ENCODE results near the gene ANKRD11. TPM values are rescaled to one million over a fixed set of nuclear protein-coding genes. Genes with fewer than 3 reads are reported as not detected.
"Not testable (repeated sequence)": the region's sequence is repeated elsewhere in the genome, so short reads cannot be mapped to it uniquely, and the experiment has no call there.

The ANKRD11 gene
- total RNA-seq, 4 donors from 2014 or later, result 67.0 to 107 (median 88.9) TPM

DNA sequence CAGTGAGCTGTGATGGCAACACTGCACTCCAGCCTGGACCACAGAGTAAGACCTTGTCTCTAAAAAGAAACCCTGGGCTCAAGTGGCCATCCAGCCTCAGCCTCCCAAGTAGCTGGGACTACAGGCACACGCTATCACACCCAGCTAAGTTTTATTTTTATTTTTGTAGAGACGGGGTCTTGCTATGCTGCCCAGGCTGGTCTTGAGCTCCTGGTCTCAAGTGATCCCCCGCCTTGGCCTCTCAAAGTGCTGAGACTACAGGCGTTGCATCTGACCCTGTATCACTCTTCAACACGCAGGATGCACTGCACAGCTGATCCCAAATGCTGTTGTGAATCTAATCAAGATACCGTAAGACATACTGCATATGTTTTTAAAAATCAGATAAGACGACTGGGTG lies 23.0 kb downstream of the ANKRD11 start:
- 86 to 95% methylated on average over 6 of the region's 7 CpGs for WGBS, 2 donors (ENCODE audit: low coverage in 1 of 2)
- H3K27me3 ChIP-seq, result no peaks in the 10 kb centered on the region
- no peak overlapping the region for H3K27ac ChIP-seq
- no peak overlapping the region for H3K4me3 ChIP-seq
- peaks cover 0 to 66% (median 0%) of the 10 kb centered on the region in 3 donors for H3K4me1 ChIP-seq
- TF ChIP-seq POLR2A (IDR thresholded peaks at IDR 0.05) (no peak), POLR2AphosphoS5 (IDR thresholded peaks at IDR 0.05) (no peak), EP300 (IDR thresholded peaks at IDR 0.05) (no peak)
- TF ChIP-seq, protein P1, sequence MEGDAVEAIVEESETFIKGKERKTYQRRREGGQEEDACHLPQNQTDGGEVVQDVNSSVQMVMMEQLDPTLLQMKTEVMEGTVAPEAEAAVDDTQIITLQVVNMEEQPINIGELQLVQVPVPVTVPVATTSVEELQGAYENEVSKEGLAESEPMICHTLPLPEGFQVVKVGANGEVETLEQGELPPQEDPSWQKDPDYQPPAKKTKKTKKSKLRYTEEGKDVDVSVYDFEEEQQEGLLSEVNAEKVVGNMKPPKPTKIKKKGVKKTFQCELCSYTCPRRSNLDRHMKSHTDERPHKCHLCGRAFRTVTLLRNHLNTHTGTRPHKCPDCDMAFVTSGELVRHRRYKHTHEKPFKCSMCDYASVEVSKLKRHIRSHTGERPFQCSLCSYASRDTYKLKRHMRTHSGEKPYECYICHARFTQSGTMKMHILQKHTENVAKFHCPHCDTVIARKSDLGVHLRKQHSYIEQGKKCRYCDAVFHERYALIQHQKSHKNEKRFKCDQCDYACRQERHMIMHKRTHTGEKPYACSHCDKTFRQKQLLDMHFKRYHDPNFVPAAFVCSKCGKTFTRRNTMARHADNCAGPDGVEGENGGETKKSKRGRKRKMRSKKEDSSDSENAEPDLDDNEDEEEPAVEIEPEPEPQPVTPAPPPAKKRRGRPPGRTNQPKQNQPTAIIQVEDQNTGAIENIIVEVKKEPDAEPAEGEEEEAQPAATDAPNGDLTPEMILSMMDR (IDR thresholded peaks at IDR 0.05), result no peak
- no peaks in the 10 kb centered on the region for H3K36me3 ChIP-seq
- no peak for ATAC-seq
- no peaks in the 10 kb centered on the region for H3K9me3 ChIP-seq

DNA sequence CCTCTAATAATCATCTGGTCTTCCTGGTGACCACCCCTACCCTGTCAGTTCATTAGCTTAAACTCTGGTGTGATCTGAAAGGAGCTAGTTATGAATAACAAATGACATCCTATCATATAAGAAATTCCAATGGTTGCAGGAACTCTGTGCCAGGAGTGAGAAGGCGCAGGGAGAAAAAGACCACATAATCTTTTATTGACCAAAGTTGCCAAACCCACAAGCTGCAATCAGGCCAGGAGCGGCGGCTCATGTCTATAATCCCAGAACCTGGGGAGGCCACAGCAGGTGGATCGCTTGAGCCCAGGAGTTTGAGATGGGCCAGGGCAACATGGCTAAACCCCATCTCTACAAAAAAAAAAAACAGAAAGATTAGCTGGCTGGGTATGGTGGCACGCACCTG lies 23.4 kb downstream of the ANKRD11 start:
- H3K4me1 ChIP-seq, result peaks cover 0 to 63% (median 0%) of the 10 kb centered on the region in 3 donors
- TF ChIP-seq POLR2AphosphoS5 (IDR thresholded peaks at IDR 0.05) (no peak), POLR2A (IDR thresholded peaks at IDR 0.05) (no peak), EP300 (IDR thresholded peaks at IDR 0.05) (no peak)
- no peak for ATAC-seq

DNA sequence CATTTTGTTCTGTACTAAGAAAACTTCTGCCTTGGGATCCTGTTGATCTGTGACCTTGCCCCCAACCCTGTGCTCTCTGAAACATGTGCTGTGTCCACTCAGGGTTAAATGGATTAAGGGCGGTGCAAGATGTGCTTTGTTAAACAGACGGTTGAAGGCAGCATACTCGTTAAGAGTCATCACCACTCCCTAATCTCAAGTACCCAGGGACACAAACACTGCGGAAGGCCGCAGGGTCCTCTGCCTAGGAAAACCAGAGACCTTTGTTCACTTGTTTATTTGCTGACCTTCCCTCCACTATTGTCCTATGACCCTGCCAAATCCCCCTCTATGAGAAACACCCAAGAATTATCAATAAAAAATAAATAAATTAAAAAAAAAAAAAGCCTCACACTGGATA lies 27.0 kb downstream of the ANKRD11 start:
- peaks cover 0 to 75% (median 0%) of the 10 kb centered on the region in 3 donors for H3K4me1 ChIP-seq
- WGBS, 2 donors (ENCODE audit: low coverage in 1 of 2), result 52% methylated on average over 2 of the region's 5 CpGs; no CpG with 5 or more reads in 1 of the 2 donors
- ATAC-seq, result not testable (repeated sequence)

More for the DNA sequence above, 23.4 kb downstream of the ANKRD11 start:
- no peaks in the 10 kb centered on the region for H3K9me3 ChIP-seq
- H3K27ac ChIP-seq, result no peak overlapping the region
- H3K4me3 ChIP-seq, result no peak overlapping the region
- H3K27me3 ChIP-seq, result no peaks in the 10 kb centered on the region
- 95 to 100% methylated on average over 2 to 5 of the region's 5 CpGs for WGBS, 2 donors (ENCODE audit: low coverage in 1 of 2)
- no peaks in the 10 kb centered on the region for H3K36me3 ChIP-seq

DNA sequence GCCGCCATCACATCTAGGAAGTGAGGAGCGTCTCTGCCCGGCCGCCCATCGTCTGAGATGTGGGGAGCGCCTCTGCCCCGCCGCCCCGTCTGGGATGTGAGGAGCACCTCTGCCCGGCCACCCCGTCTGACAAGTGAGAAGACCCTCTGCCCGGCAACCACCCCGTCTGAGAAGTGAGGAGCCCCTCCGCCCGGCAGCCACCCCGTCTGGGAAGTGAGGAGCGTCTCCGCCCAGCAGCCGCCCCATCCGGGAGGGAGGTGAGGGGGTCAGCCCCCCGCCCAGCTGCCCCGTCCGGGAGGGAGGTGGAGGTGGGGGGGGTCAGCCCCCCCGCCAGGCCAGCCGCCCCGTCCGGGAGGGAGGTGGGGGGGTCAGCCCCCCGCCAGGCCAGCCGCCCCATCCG lies 27.7 kb downstream of the ANKRD11 start:
- not testable (repeated sequence) for H3K27me3 ChIP-seq, ATAC-seq, H3K36me3 ChIP-seq, H3K27ac ChIP-seq, H3K9me3 ChIP-seq, H3K4me3 ChIP-seq
- WGBS, 2 donors (ENCODE audit: low coverage in 1 of 2), result no CpG with 5 or more reads among the region's 30 CpGs
- H3K4me1 ChIP-seq, result peaks cover 0 to 75% (median 0%) of the 10 kb centered on the region in 3 donors

More for the DNA sequence above, 27.0 kb downstream of the ANKRD11 start:
- H3K36me3 ChIP-seq, H3K4me3 ChIP-seq, H3K27me3 ChIP-seq, H3K27ac ChIP-seq, H3K9me3 ChIP-seq: not testable (repeated sequence)

DNA sequence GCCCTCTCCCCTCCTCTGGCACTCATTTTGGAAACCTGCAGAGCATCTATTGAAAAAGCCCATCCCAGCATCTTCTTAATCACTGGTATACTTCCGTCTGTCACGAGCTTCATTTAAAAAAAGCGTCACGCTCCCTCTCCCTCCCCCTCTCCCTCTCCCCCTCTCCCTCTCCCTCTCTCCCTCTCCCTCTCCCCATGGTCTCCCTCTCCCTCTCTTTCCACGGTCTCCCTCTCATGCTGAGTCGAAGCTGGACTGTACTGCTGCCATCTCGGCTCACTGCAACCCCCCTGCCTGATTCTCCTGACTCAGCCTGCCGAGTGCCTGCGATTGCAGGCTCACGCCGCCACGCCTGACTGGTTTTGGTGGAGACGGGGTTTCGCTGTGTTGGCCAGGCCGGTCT lies 28.5 kb downstream of the ANKRD11 start:
- H3K27ac ChIP-seq, H3K9me3 ChIP-seq, H3K27me3 ChIP-seq, H3K4me3 ChIP-seq, ATAC-seq, H3K36me3 ChIP-seq: not testable (repeated sequence)
- 42 to 68% methylated on average over 5 of the region's 15 CpGs for WGBS, 2 donors (ENCODE audit: low coverage in 1 of 2)
- H3K4me1 ChIP-seq, result peaks cover 0 to 70% (median 0%) of the 10 kb centered on the region in 3 donors

DNA sequence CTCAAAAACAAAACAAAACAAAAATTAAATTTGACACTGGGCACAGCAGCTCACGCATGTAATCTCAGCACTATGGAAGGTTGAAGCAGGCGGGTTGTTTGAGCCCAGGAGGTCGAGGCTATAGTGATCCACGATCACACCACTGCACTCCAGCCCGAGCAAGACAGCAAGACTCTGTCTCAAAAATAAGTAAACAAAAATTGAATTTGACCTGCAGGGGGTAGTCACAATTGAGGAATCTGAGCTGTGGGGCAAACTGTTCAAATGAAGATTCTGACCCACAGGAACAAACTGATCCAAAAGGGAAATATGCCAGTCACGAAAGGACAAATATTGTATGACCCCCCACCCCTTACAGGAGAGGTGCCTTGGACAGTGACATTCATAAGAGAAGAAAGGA lies 29.8 kb downstream of the ANKRD11 start:
- WGBS, 2 donors (ENCODE audit: low coverage in 1 of 2), result 92 to 98% methylated on average over 2 to 6 of the region's 6 CpGs
- Histone ChIP-seq H3K9me3 (no peaks in the 10 kb centered on the region), H3K36me3 (no peaks in the 10 kb centered on the region), H3K27ac (no peak overlapping the region), H3K4me3 (no peak overlapping the region), H3K27me3 (no peaks in the 10 kb centered on the region), H3K4me1 (peaks cover 0 to 68% (median 0%) of the 10 kb centered on the region in 3 donors)
- TF ChIP-seq EP300 (IDR thresholded peaks at IDR 0.05), result no peak
- no peak for TF ChIP-seq POLR2AphosphoS5 (IDR thresholded peaks at IDR 0.05)
- TF ChIP-seq POLR2A (IDR thresholded peaks at IDR 0.05), result no peak
- TF ChIP-seq, protein P1 (IDR thresholded peaks at IDR 0.05), result no peak
- no peak for ATAC-seq

DNA sequence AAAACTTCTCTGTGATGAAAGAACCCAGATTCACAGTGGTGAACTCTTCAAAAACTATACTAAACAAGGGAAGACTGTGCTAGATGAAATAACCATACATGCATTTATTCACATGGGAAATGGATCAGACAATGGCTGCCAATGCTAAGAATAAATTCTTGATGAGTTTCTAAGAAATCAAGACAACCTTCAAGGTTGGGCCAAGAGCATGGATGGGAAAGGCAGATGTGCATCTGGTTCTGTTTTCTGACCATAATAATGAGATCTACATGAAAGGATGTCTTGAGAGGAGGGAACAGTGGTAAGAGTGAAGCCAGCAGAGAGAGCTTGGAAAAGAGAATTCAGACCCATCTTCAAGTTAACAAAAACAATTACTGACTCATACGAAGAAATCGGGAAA lies 31.4 kb downstream of the ANKRD11 start:
- Histone ChIP-seq H3K27ac (no peak overlapping the region), H3K4me1 (peaks cover 0 to 67% (median 5%) of the 10 kb centered on the region in 3 donors), H3K27me3 (no peaks in the 10 kb centered on the region), H3K4me3 (no peak overlapping the region), H3K36me3 (no peaks in the 10 kb centered on the region), H3K9me3 (no peaks in the 10 kb centered on the region)
- WGBS, 2 donors (ENCODE audit: low coverage in 1 of 2), result 56 to 76% methylated on average over 2 of the region's 2 CpGs
- no peak for ATAC-seq
- TF ChIP-seq, protein P1 (IDR thresholded peaks at IDR 0.05), result no peak
- TF ChIP-seq POLR2A (IDR thresholded peaks at IDR 0.05) (no peak), POLR2AphosphoS5 (IDR thresholded peaks at IDR 0.05) (no peak), EP300 (IDR thresholded peaks at IDR 0.05) (no peak)
